ENCODE measurements around the gene CACNA2D1.

CACNA2D1 gene

DNA sequence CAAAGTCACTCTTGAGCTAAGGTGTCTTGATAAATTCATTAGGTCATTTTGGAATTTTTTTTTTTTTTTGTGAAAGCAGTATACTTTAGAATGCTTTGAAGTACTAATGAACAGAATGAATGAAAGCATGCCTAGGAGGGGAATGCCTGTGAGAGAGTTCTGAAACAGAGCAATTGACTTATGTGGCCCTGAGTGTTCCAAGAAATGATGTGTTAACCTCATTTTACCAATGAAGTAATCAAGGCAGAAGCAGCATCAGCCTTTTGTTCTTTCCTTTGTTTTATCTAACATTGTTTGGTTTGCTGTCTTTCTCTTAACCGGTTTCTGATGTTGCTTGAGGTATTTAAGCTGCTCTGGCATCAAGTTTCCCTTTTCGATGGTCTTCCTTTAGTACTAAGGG is 519.1 kb downstream of the CACNA2D1 start:
- H3K4me3 ChIP-seq (ENCODE audit: low read depth, low read length) = no peak overlapping the region
- TF ChIP-seq, protein P1, sequence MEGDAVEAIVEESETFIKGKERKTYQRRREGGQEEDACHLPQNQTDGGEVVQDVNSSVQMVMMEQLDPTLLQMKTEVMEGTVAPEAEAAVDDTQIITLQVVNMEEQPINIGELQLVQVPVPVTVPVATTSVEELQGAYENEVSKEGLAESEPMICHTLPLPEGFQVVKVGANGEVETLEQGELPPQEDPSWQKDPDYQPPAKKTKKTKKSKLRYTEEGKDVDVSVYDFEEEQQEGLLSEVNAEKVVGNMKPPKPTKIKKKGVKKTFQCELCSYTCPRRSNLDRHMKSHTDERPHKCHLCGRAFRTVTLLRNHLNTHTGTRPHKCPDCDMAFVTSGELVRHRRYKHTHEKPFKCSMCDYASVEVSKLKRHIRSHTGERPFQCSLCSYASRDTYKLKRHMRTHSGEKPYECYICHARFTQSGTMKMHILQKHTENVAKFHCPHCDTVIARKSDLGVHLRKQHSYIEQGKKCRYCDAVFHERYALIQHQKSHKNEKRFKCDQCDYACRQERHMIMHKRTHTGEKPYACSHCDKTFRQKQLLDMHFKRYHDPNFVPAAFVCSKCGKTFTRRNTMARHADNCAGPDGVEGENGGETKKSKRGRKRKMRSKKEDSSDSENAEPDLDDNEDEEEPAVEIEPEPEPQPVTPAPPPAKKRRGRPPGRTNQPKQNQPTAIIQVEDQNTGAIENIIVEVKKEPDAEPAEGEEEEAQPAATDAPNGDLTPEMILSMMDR (conservative IDR thresholded peaks at IDR 0.05; ENCODE audit: low read depth, low read length) = no peak
- DNase-seq (ENCODE audit: low read depth) = no peak

DNA sequence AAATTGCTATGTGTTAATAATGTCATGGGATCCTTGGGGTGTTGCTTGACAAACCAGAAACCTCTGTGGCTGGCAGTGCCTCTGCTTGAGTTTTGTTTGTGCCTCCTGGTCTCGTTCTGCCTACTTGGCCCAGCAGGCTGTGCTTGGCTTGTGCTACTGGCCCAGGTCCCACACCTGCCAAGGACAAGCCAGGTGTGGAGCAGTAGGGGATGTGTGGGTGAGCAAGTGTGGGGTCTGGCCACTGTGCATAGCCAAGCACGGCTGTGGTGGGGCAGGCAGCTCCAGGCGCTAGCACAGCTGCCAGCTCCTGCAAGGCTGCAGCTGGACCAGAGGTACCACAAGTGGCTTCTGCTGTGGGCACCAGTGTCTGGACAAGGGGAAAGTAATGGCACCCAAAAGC is 524.1 kb downstream of the CACNA2D1 start:
- no peak overlapping the region for H3K4me3 ChIP-seq (ENCODE audit: low read depth, low read length)
- no peak for DNase-seq (ENCODE audit: low read depth)
- TF ChIP-seq, protein P1 (conservative IDR thresholded peaks at IDR 0.05; ENCODE audit: low read depth, low read length) = no peak

DNA sequence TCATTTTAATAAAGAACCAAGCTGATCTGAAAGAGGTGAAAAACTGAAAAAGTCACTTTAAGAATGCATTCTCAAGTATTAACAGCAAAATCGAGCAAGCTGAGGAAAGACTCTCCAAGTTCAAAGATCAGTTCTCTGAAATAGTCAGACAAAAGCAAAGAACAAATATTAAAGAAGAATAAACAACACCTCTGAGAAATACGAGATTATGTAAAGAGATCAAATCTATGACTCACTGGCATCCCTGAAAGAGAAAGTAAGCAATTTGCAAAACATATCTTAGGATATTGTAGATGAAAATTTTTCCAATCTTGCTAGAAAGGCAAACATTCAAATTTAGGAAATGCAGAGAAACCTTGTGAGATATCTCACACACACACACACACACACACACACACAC is 535.4 kb downstream of the CACNA2D1 start:
- H3K4me3 ChIP-seq (ENCODE audit: low read depth, low read length) = no peak overlapping the region
- DNase-seq (ENCODE audit: low read depth) = peak; percentile 36
- TF ChIP-seq, protein P1 (conservative IDR thresholded peaks at IDR 0.05; ENCODE audit: low read depth, low read length) = no peak

DNA sequence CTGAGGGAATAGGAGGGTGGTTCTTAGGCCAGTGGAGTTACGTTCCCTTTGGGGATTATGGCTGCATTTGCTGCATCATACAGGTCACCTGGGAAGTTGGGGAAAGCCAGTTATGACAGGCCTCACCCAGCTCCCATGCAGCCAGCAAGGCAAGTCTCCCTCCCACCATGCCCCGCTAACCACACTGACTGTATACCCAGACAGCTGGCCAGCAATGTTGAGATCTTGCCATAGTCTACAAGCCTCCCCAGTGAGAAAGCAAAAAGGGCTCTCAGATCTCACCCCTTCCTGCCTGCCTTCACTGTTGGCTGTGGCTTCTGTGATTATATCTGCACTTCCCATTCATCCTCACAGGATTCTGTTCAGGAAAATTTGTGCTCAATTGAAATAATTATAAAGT is 540.5 kb downstream of the CACNA2D1 start:
- DNase-seq (ENCODE audit: low read depth) = no peak
- no peak overlapping the region for H3K4me3 ChIP-seq (ENCODE audit: low read depth, low read length)
- TF ChIP-seq, protein P1 (conservative IDR thresholded peaks at IDR 0.05; ENCODE audit: low read depth, low read length) = no peak

DNA sequence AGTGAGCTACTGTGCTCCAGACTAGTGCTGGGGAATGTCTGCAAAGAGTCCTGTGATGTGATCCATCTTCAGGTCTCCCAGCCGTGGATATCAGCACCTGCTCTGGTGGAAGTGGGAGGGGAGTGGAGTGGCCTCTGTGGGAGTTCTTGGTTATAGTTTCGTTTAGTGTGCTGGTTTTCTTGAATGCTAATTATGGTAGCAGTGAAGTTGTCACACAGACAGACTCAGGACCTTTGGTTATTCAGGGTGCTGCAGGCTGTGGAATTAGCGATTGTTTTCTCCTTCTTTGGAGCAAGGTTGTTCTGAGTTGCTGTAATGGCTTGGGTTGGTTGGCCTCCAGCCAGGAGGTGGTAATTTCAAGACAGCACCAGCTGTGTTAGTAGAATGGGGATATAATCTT is 541.0 kb downstream of the CACNA2D1 start:
- no peak overlapping the region for H3K4me3 ChIP-seq (ENCODE audit: low read depth, low read length)
- DNase-seq (ENCODE audit: low read depth) = no peak
- TF ChIP-seq, protein P1 (conservative IDR thresholded peaks at IDR 0.05; ENCODE audit: low read depth, low read length) = no peak
